MCF 10A (cell line): ENCODE results near the gene ASCC1. TPM values are rescaled to one million over a fixed set of nuclear protein-coding genes. Genes with fewer than 3 reads are reported as not detected.
A peak's percentile ranks its signal among the peaks of the same experiment; 100 is the strongest.

ENCODE experiments used
- BruUV-seq: library from RNA; stranded (reverse); fragments of 400-500 nt; replicated peaks from 2 replicates; lab custom pipeline; 2021; lab: Mats Ljungman, UMichigan
- CTCF ChIA-PET: fragments of 300-600 bp; sonication (Branson Sonifier 250); formaldehyde crosslinking; extraction: SDS; loops from one replicate; lab custom pipeline; 2021; ENCODE audit warnings: antibody characterized with exemption, inconsistent platforms; lab: Yijun Ruan, JAX
- POLR2A ChIA-PET: fragments of 300-600, 350-650 bp; sonication (Branson Sonifier 250); formaldehyde crosslinking; extraction: SDS; loops from one replicate; lab custom pipeline; 2020; ENCODE audit warnings: antibody characterized with exemption, inconsistent platforms; lab: Yijun Ruan, JAX
- DNase-seq: peaks from one replicate; pipeline ENCODE4 v3.0.0-alpha.2; 2018; ENCODE audit not compliant: unreplicated experiment
- H3K27ac Mint-ChIP-seq: one replicate; pipeline ENCODE4 v1.8.0; 2022; ENCODE audit warnings: mild to moderate bottlenecking, low read depth, mixed read lengths; ENCODE audit not compliant: unreplicated experiment
- H3K27me3 Mint-ChIP-seq: one replicate; pipeline ENCODE4 v1.8.0; 2022; ENCODE audit warnings: mixed read lengths; ENCODE audit not compliant: insufficient read depth, unreplicated experiment
- H3K36me3 Mint-ChIP-seq: one replicate; pipeline ENCODE4 v1.8.0; 2022; ENCODE audit warnings: mild to moderate bottlenecking, moderate library complexity, mixed read lengths; ENCODE audit not compliant: insufficient read depth, unreplicated experiment
- H3K4me1 Mint-ChIP-seq: one replicate; pipeline ENCODE4 v1.8.0; 2022; ENCODE audit warnings: mixed read lengths; ENCODE audit not compliant: insufficient read depth, unreplicated experiment
- H3K4me3 Mint-ChIP-seq: one replicate; pipeline ENCODE4 v1.8.0; 2022; ENCODE audit warnings: mild to moderate bottlenecking, moderate library complexity, mixed read lengths; ENCODE audit not compliant: unreplicated experiment
- H3K9me3 Mint-ChIP-seq: one replicate; pipeline ENCODE4 v1.8.0; 2022; ENCODE audit warnings: mixed read lengths; ENCODE audit not compliant: unreplicated experiment
- intact Hi-C: fragments of 100-400 bp; cut with micrococcal nuclease; formaldehyde crosslinking; loops from 2 replicates; pipeline ENCODE4 v1.14.1; 2022
- total RNA-seq: library from RNA; stranded (reverse); gene quantifications from 2 replicates; pipeline ENCODE4 v1.2.3, GENCODE V29; 2022
- TF ChIP-seq, protein P1 (sequence below): fragments of 200-600 bp; IDR thresholded peaks from one replicate; pipeline ENCODE4 v1.8.0; 2022; ENCODE audit warnings: antibody characterized with exemption, mild to moderate bottlenecking; ENCODE audit not compliant: unreplicated experiment

ASCC1 gene
- total RNA-seq, 1 experiment from 2014 or later = 26.3 TPM

DNA sequence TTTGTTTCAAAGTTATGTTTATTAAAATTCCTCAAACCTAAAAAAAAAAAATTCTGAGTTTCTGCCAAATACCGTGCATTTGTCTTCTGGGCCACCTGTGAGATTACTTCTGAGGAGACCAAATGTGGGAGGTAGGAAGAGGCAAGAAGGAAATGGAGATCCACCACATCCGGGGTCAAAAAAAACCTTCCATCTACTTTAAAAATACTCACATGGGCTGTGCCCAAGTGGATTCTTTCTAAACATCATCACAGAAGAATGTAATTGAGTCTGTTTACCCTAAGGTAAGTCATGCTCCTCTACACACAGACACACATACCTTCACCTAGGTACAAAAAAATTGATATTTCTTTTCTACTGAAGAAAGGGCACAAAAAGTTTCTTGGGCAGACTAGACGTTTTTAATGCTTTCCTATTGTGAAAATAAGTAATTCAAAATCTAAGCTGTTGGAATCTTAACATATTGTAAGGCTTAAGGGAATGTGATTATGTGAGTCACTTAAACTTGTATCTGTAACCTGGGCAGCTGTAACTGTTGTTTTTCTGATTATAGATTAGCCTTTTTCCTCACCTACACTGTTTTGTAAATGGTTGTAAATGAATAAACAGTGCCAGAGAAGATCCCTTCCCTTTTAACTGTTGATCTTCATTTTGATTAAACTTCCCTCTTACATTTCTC is 108.6 kb downstream of the ASCC1 start:
- CTCF ChIA-PET = interaction anchor here (0.6 kb wide), 1 partner anchor 114 kb away, joined by 5 read pairs; no protein-coding TSS in a partner anchor
- H3K4me3 Mint-ChIP-seq = no peak overlapping the region
- H3K27ac Mint-ChIP-seq = no peak overlapping the region
- H3K4me1 Mint-ChIP-seq = peaks cover 18% of the 10 kb centered on the region
- POLR2A ChIA-PET = interaction anchor here (1.5 kb wide), 1 partner anchor 20 kb away, joined by 3 read pairs; no protein-coding TSS in a partner anchor
- peaks cover 10% of the 10 kb centered on the region for H3K36me3 Mint-ChIP-seq
- H3K9me3 Mint-ChIP-seq = no peaks in the 10 kb centered on the region
- no peaks in the 10 kb centered on the region for H3K27me3 Mint-ChIP-seq
- intact Hi-C loops = no loop called here
- no TSS peak for BruUV-seq
- TF ChIP-seq, protein P1, sequence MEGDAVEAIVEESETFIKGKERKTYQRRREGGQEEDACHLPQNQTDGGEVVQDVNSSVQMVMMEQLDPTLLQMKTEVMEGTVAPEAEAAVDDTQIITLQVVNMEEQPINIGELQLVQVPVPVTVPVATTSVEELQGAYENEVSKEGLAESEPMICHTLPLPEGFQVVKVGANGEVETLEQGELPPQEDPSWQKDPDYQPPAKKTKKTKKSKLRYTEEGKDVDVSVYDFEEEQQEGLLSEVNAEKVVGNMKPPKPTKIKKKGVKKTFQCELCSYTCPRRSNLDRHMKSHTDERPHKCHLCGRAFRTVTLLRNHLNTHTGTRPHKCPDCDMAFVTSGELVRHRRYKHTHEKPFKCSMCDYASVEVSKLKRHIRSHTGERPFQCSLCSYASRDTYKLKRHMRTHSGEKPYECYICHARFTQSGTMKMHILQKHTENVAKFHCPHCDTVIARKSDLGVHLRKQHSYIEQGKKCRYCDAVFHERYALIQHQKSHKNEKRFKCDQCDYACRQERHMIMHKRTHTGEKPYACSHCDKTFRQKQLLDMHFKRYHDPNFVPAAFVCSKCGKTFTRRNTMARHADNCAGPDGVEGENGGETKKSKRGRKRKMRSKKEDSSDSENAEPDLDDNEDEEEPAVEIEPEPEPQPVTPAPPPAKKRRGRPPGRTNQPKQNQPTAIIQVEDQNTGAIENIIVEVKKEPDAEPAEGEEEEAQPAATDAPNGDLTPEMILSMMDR = no peak
- DNase-seq = peak; percentile 5

DNA sequence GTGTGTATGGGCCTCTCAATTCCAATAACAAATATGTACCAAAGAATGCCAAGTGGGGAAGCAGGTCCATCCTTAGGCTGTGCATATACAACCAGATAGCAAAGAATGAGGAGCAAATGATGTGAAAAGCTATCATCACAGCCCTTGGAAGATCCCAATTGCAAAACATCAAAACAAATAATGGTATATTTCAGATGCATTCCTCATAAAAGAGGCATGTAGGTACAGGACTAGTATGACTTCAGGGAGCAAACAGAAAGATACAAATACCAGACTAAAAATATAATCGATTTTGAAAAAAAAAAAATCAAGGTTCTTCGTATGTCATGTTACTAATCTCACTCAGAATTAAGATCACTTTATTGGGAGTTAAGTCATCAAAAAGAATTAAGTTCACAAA is 109.2 kb downstream of the ASCC1 start:
- peaks cover 18% of the 10 kb centered on the region for H3K4me1 Mint-ChIP-seq
- ChIA-PET POLR2A (no interaction called here), CTCF (interaction anchor here (0.6 to 0.7 kb wide), 2 partner anchors 61 to 115 kb away, joined by 3 to 5 read pairs; no protein-coding TSS in a partner anchor)
- no peak for DNase-seq
- H3K27ac Mint-ChIP-seq = no peak overlapping the region
- H3K9me3 Mint-ChIP-seq = no peaks in the 10 kb centered on the region
- intact Hi-C loops = no loop called here
- peaks cover 10% of the 10 kb centered on the region for H3K36me3 Mint-ChIP-seq
- BruUV-seq = TSS peak; percentile 62
- TF ChIP-seq, protein P1 = no peak
- no peaks in the 10 kb centered on the region for H3K27me3 Mint-ChIP-seq
- H3K4me3 Mint-ChIP-seq = no peak overlapping the region

DNA sequence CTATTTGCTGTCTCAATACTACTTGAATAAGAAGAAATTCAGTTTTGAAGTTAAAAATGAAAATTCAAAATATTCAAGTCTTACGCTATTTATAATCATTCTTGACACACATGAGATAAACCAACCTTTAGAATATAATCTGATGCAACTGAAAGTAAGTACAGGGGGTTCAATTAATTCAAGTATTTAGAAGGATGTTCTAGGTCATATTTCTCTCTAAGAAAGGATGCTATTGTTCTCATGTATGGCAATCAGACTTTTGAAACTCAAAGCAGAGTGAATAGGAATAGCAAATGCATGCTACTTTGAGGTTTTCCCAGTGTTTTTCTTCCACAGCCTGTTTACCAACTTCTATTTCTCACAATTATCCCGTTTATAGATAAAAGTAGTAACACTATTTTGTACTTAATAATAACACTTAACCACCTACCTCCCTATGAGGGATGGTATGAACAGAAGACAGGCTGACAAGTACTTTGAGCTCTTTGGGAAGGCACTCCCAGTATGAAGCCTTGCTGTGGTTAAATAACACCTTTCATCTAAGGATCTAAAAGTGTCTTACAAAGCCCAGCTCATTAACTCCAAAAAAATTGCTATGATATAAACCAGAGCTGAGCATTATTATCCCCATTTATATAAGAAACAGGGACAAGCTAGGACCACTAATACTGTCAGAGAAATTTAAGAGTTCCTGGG is 109.8 kb downstream of the ASCC1 start:
- ChIA-PET CTCF (interaction anchor here (0.7 kb wide), 1 partner anchor 60 kb away, joined by 3 read pairs; no protein-coding TSS in a partner anchor), POLR2A (no interaction called here)
- Mint-ChIP-seq H3K27ac (no peak overlapping the region), H3K4me1 (peaks cover 18% of the 10 kb centered on the region), H3K9me3 (no peaks in the 10 kb centered on the region), H3K36me3 (peaks cover 10% of the 10 kb centered on the region), H3K27me3 (no peaks in the 10 kb centered on the region), H3K4me3 (no peak overlapping the region)
- intact Hi-C loops = no loop called here
- DNase-seq = no peak
- BruUV-seq = no TSS peak
- TF ChIP-seq, protein P1 = no peak

DNA sequence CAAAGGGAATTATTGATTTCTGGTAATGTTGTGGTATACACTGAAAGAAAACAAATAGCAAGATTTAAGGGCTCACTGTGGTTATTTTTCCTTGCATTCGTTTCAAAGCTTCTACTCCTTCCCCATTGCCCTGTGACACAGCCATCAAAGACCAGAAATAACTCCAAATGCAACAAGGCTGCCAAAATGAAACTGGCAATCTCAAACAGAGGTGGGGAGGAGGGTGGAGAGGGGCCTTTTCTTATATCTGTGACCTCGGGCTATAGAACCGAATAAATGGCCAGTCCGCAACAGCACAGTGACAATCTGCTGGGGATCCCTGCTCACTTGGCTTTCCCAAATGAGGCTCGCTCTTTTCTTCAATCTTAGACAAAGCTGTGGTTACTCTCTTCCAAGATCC is 110.4 kb downstream of the ASCC1 start:
- no peak overlapping the region for H3K4me3 Mint-ChIP-seq
- BruUV-seq = no TSS peak
- H3K27me3 Mint-ChIP-seq = no peaks in the 10 kb centered on the region
- no peak overlapping the region for H3K27ac Mint-ChIP-seq
- CTCF ChIA-PET = no interaction called here
- POLR2A ChIA-PET = no interaction called here
- TF ChIP-seq, protein P1 = no peak
- peaks cover 18% of the 10 kb centered on the region for H3K4me1 Mint-ChIP-seq
- DNase-seq = no peak
- intact Hi-C loops = no loop called here
- H3K9me3 Mint-ChIP-seq = no peaks in the 10 kb centered on the region
- peaks cover 10% of the 10 kb centered on the region for H3K36me3 Mint-ChIP-seq
